ENCODE results near the gene SLC16A2.

- no peak for TF ChIP-seq TCF7L2 (IDR thresholded peaks at IDR 0.05; ENCODE audit: low read depth, low read length)
- TF ChIP-seq, protein P1, sequence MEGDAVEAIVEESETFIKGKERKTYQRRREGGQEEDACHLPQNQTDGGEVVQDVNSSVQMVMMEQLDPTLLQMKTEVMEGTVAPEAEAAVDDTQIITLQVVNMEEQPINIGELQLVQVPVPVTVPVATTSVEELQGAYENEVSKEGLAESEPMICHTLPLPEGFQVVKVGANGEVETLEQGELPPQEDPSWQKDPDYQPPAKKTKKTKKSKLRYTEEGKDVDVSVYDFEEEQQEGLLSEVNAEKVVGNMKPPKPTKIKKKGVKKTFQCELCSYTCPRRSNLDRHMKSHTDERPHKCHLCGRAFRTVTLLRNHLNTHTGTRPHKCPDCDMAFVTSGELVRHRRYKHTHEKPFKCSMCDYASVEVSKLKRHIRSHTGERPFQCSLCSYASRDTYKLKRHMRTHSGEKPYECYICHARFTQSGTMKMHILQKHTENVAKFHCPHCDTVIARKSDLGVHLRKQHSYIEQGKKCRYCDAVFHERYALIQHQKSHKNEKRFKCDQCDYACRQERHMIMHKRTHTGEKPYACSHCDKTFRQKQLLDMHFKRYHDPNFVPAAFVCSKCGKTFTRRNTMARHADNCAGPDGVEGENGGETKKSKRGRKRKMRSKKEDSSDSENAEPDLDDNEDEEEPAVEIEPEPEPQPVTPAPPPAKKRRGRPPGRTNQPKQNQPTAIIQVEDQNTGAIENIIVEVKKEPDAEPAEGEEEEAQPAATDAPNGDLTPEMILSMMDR (IDR thresholded peaks at IDR 0.05): no peak
Measured at GRCh38 chrX:74377282-74377681, 44.0 kb upstream of the SLC16A2 start.

All from Panc1 (cell line).